Astrocyte (in vitro differentiated cells and primary cell): ENCODE measurements around the gene KCTD13. TPM values are rescaled to one million over a fixed set of nuclear protein-coding genes. Genes with fewer than 3 reads are reported as not detected.
"Not testable (repeated sequence)": the region's sequence is repeated elsewhere in the genome, so short reads cannot be mapped to it uniquely, and the experiment has no call there.

Source experiments
- DNase-seq: peaks from one replicate; pipeline ENCODE4 v3.0.0-alpha.2; 2010; ENCODE audit warnings: low read depth
- FAIRE-seq: peaks from 2 replicates; lab custom pipeline; 2011; peaks lifted over from hg19 to GRCh38; lab: Jason Lieb, UNC
- H2AFZ ChIP-seq: 2 replicates; pipeline ENCODE4 v1.6.0; 2012; ENCODE audit warnings: low read depth, low read length, inconsistent platforms
- H3K27ac ChIP-seq: 2 replicates; pipeline ENCODE4 v1.5.1; 2011; ENCODE audit warnings: low read depth, low read length, inconsistent platforms
- H3K27me3 ChIP-seq: 2 replicates; pipeline ENCODE4 v1.6.0; 2011; ENCODE audit warnings: low read length, inconsistent platforms; ENCODE audit not compliant: insufficient read depth
- H3K36me3 ChIP-seq: 2 replicates; pipeline ENCODE4 v1.5.1; 2011; ENCODE audit warnings: low read length, inconsistent platforms; ENCODE audit not compliant: insufficient read depth
- H3K4me1 ChIP-seq: 2 replicates; pipeline ENCODE4 v1.5.1; 2011; ENCODE audit warnings: low read length, inconsistent platforms; ENCODE audit not compliant: insufficient read depth
- H3K4me2 ChIP-seq: 2 replicates; pipeline ENCODE4 v1.6.0; 2012; ENCODE audit warnings: low read length, inconsistent platforms
- H3K4me3 ChIP-seq: 2 replicates; pipeline ENCODE4 v1.5.1; 2011; ENCODE audit warnings: low read depth, mild to moderate bottlenecking, low read length, inconsistent platforms; ENCODE audit not compliant: insufficient read depth
- H3K79me2 ChIP-seq: 2 replicates; pipeline ENCODE4 v1.6.0; 2012; ENCODE audit warnings: mild to moderate bottlenecking, low read length, inconsistent platforms; ENCODE audit not compliant: insufficient read depth
- H3K9ac ChIP-seq: 2 replicates; pipeline ENCODE4 v1.6.0; 2012; ENCODE audit warnings: mild to moderate bottlenecking, low read length, inconsistent platforms
- H3K9me3 ChIP-seq: 2 replicates; pipeline ENCODE4 v1.5.1; 2012; ENCODE audit warnings: low read depth, mild to moderate bottlenecking, low read length, inconsistent platforms; ENCODE audit not compliant: insufficient read depth
- H4K20me1 ChIP-seq: 2 replicates; pipeline ENCODE4 v1.6.0; 2012; ENCODE audit warnings: low read length, inconsistent platforms; ENCODE audit not compliant: insufficient read depth
- H3K27ac Mint-ChIP-seq: one replicate; pipeline ENCODE4 v1.8.0; 2021; ENCODE audit warnings: mild to moderate bottlenecking, mixed read lengths; ENCODE audit not compliant: unreplicated experiment
- H3K27me3 Mint-ChIP-seq: one replicate; pipeline ENCODE4 v1.8.0; 2021; ENCODE audit warnings: low read depth, mixed read lengths; ENCODE audit not compliant: unreplicated experiment
- H3K36me3 Mint-ChIP-seq: one replicate; pipeline ENCODE4 v1.8.0; 2021; ENCODE audit warnings: low read depth, mixed read lengths; ENCODE audit not compliant: unreplicated experiment
- H3K4me1 Mint-ChIP-seq: one replicate; pipeline ENCODE4 v1.8.0; 2021; ENCODE audit warnings: low read depth, mixed read lengths; ENCODE audit not compliant: unreplicated experiment
- H3K4me3 Mint-ChIP-seq: one replicate; pipeline ENCODE4 v1.8.0; 2021; ENCODE audit warnings: mild to moderate bottlenecking, moderate library complexity, mixed read lengths; ENCODE audit not compliant: unreplicated experiment
- H3K9me3 Mint-ChIP-seq: one replicate; pipeline ENCODE4 v1.8.0; 2021; ENCODE audit warnings: mild to moderate bottlenecking, mixed read lengths; ENCODE audit not compliant: unreplicated experiment
- CTCF ChIP-seq: IDR thresholded peaks from 2 replicates; pipeline ENCODE4 v1.5.1; 2011; ENCODE audit warnings: low read depth, mild to moderate bottlenecking, inconsistent platforms, low read length, moderate library complexity; ENCODE audit not compliant: insufficient read depth
- EZH2 ChIP-seq: IDR thresholded peaks from 2 replicates; pipeline ENCODE4 v1.6.1; 2012; ENCODE audit warnings: mild to moderate bottlenecking, low read length, inconsistent platforms; ENCODE audit not compliant: insufficient read depth
- total RNA-seq: library from RNA; stranded (reverse); gene quantifications from 2 replicates; pipeline ENCODE4 v1.2.1, GENCODE V29; 2021

The KCTD13 gene
- total RNA-seq, 1 donor from 2014 or later: 27.1 TPM

- H3K9ac ChIP-seq: no peak overlapping the region
- DNase-seq (no peak), FAIRE-seq (no peak)
- Mint-ChIP-seq H3K27ac (no peak overlapping the region), H3K4me3 (no peak overlapping the region), H3K4me1 (no peaks in the 10 kb centered on the region), H3K36me3 (peaks cover 12% of the 10 kb centered on the region), H3K9me3 (no peaks in the 10 kb centered on the region), H3K27me3 (no peaks in the 10 kb centered on the region)
- TF ChIP-seq CTCF: no peak
- no peak for TF ChIP-seq EZH2
- no peaks in the 10 kb centered on the region for H3K79me2 ChIP-seq
- H3K9me3 ChIP-seq: no peaks in the 10 kb centered on the region
- no peaks in the 10 kb centered on the region for H3K36me3 ChIP-seq
- H3K27ac ChIP-seq: no peak overlapping the region
- no peaks in the 10 kb centered on the region for H3K27me3 ChIP-seq
- peaks cover 5% of the 10 kb centered on the region for H3K4me1 ChIP-seq
- H3K4me2 ChIP-seq: no peak overlapping the region
- no peak overlapping the region for H3K4me3 ChIP-seq
- no peak overlapping the region for H2AFZ ChIP-seq
- peaks cover 1% of the 10 kb centered on the region for H4K20me1 ChIP-seq
Measured at GRCh38 chr16:29911676-29912010, 14.4 kb downstream of the KCTD13 start.

GRCh38 chr16:29910819-29911675 is 15.0 kb downstream of the KCTD13 start:
- peaks cover 4% of the 10 kb centered on the region for H4K20me1 ChIP-seq
- no peak overlapping the region for H2AFZ ChIP-seq
- no peak overlapping the region for H3K9ac ChIP-seq
- H3K9me3 ChIP-seq: no peaks in the 10 kb centered on the region
- FAIRE-seq: no peak
- H3K27me3 ChIP-seq: no peaks in the 10 kb centered on the region
- no peaks in the 10 kb centered on the region for H3K36me3 ChIP-seq
- Mint-ChIP-seq H3K9me3 (no peaks in the 10 kb centered on the region), H3K4me1 (no peaks in the 10 kb centered on the region), H3K4me3 (no peak overlapping the region), H3K27ac (no peak overlapping the region), H3K27me3 (no peaks in the 10 kb centered on the region), H3K36me3 (peaks cover 11% of the 10 kb centered on the region)
- H3K27ac ChIP-seq: no peak overlapping the region
- TF ChIP-seq EZH2 (no peak), CTCF (no peak)
- no peak overlapping the region for H3K4me3 ChIP-seq
- DNase-seq: no peak
- no peak overlapping the region for H3K4me2 ChIP-seq
- H3K4me1 ChIP-seq: peaks cover 3% of the 10 kb centered on the region
- no peaks in the 10 kb centered on the region for H3K79me2 ChIP-seq

GRCh38 chr16:29909851-29910250 is 16.2 kb downstream of the KCTD13 start:
- not testable (repeated sequence) for FAIRE-seq, H3K4me1 ChIP-seq, DNase-seq, H4K20me1 ChIP-seq, H3K9me3 Mint-ChIP-seq, H3K79me2 ChIP-seq, H3K27ac ChIP-seq, H3K27me3 ChIP-seq, H3K4me3 Mint-ChIP-seq, H3K4me1 Mint-ChIP-seq, H2AFZ ChIP-seq, H3K27me3 Mint-ChIP-seq, H3K4me3 ChIP-seq, H3K9ac ChIP-seq, H3K4me2 ChIP-seq, H3K9me3 ChIP-seq, H3K27ac Mint-ChIP-seq, H3K36me3 ChIP-seq
- peaks cover 12% of the 10 kb centered on the region for H3K36me3 Mint-ChIP-seq
